Non-pigmented ciliary epithelial cell (primary cell): Measurements from ENCODE around the gene THAP11.

Source experiments
- DNase-seq: peaks from one replicate; pipeline ENCODE4 v3.0.0-alpha.2; 2010; ENCODE audit warnings: low read depth

Gene THAP11

GRCh38 chr16:67841816-67842508 lies at the start of gene THAP11:
THAP11 (plus strand) TSS chr16:67842320; CDS start chr16:67842555, 235 bp downstream.
- DNase-seq = peak; percentile 79

- no peak for DNase-seq
Observed at GRCh38 chr16:67796099-67796718, 45.9 kb upstream of the THAP11 start.

GRCh38 chr16:67800338-67800926 lies 41.7 kb upstream of the THAP11 start:
- no peak for DNase-seq

GRCh38 chr16:67801241-67801640 lies 40.9 kb upstream of the THAP11 start:
- DNase-seq = no peak

GRCh38 chr16:67801883-67802282 lies 40.2 kb upstream of the THAP11 start:
- no peak for DNase-seq

GRCh38 chr16:67803894-67804293 lies 38.2 kb upstream of the THAP11 start:
- DNase-seq = no peak

- no peak for DNase-seq
Observed at GRCh38 chr16:67804853-67805542, 37.1 kb upstream of the THAP11 start.

GRCh38 chr16:67805718-67806427 lies 36.2 kb upstream of the THAP11 start:
- no peak for DNase-seq

- DNase-seq = peak; percentile 98
Observed at GRCh38 chr16:67806428-67807147, 35.5 kb upstream of the THAP11 start, which contains the start of the genes RANBP10 and TSNAXIP1. RANBP10 (minus strand) TSS chr16:67806560; CDS start chr16:67806536, 24 bp downstream. TSNAXIP1 (plus strand) TSS chr16:67806889; CDS start chr16:67807150, 261 bp downstream.

- no peak for DNase-seq
Observed at GRCh38 chr16:67807148-67807682, 34.9 kb upstream of the THAP11 start.

GRCh38 chr16:67811899-67812298 lies 30.2 kb upstream of the THAP11 start:
- DNase-seq = no peak

- no peak for DNase-seq
Observed at GRCh38 chr16:67814567-67814966, 27.6 kb upstream of the THAP11 start.

- DNase-seq = no peak
Observed at GRCh38 chr16:67820608-67821259, 21.4 kb upstream of the THAP11 start.

- DNase-seq = no peak
Observed at GRCh38 chr16:67822511-67822910, 19.6 kb upstream of the THAP11 start.

GRCh38 chr16:67825119-67825518 lies 17.0 kb upstream of the THAP11 start:
- DNase-seq = no peak

GRCh38 chr16:67825906-67826305 lies 16.2 kb upstream of the THAP11 start:
- DNase-seq = no peak

- no peak for DNase-seq
Observed at GRCh38 chr16:67828651-67829050, 13.5 kb upstream of the THAP11 start.

- no peak for DNase-seq
Observed at GRCh38 chr16:67833030-67833414, 9.1 kb upstream of the THAP11 start.

- peak; percentile 48 for DNase-seq
Observed at GRCh38 chr16:67833415-67834241, 8.5 kb upstream of the THAP11 start.

- DNase-seq = no peak
Observed at GRCh38 chr16:67834242-67834614, 7.9 kb upstream of the THAP11 start.
